NCI-H2107 treated with DMSO at 0.1 percent for 48 hours (cell line): Measurements from ENCODE around the gene FADD.

Experiments
- DNase-seq: peaks from one replicate; lab custom pipeline; 2025; ENCODE audit not compliant: unreplicated experiment; lab: John Stamatoyannopoulos, UW

FADD gene

GRCh38 chr11:70202920-70203750 lies at the start of gene FADD:
FADD (plus strand) TSS chr11:70203296; CDS start chr11:70203460, 164 bp downstream.
- peak; percentile 71 for DNase-seq

- DNase-seq = no peak
Observed at GRCh38 chr11:70155386-70155785, 47.7 kb upstream of the FADD start.

GRCh38 chr11:70156291-70157037 lies 46.6 kb upstream of the FADD start:
- DNase-seq = no peak

GRCh38 chr11:70158201-70158600 lies 44.9 kb upstream of the FADD start:
- no peak for DNase-seq

- DNase-seq = no peak
Observed at GRCh38 chr11:70158757-70159389, 44.2 kb upstream of the FADD start.

GRCh38 chr11:70159627-70160570 lies 43.2 kb upstream of the FADD start:
- no peak for DNase-seq

GRCh38 chr11:70161043-70161625 lies 42.0 kb upstream of the FADD start:
- no peak for DNase-seq

GRCh38 chr11:70164705-70165104 lies 38.4 kb upstream of the FADD start:
- no peak for DNase-seq

- DNase-seq = no peak
Observed at GRCh38 chr11:70167120-70167519, 36.0 kb upstream of the FADD start.

- no peak for DNase-seq
Observed at GRCh38 chr11:70167723-70168404, 35.2 kb upstream of the FADD start.

GRCh38 chr11:70168405-70168754 lies 34.7 kb upstream of the FADD start:
- DNase-seq = no peak

GRCh38 chr11:70169127-70169526 lies 34.0 kb upstream of the FADD start:
- no peak for DNase-seq

- no peak for DNase-seq
Observed at GRCh38 chr11:70169632-70170031, 33.5 kb upstream of the FADD start.

GRCh38 chr11:70170596-70171210 lies 32.4 kb upstream of the FADD start:
- no peak for DNase-seq

- no peak for DNase-seq
Observed at GRCh38 chr11:70173018-70173417, 30.1 kb upstream of the FADD start.

- peak; percentile 34 for DNase-seq
Observed at GRCh38 chr11:70174547-70175235, 28.4 kb upstream of the FADD start.

GRCh38 chr11:70175236-70175698 lies 27.8 kb upstream of the FADD start:
- DNase-seq = no peak

- no peak for DNase-seq
Observed at GRCh38 chr11:70176940-70177689, 26.0 kb upstream of the FADD start.
